Heart left ventricle (tissue), 13 donors: ENCODE results near the gene PPP1R12B.

Experiments
- CTCF ChIP-seq, 12 donors: fragments of 200-600 bp; sonication (generic) in 4 of 12; IDR thresholded peaks; one replicate each; pipeline versions ENCODE4 v1.5.0 to v1.8.0; 2018 to 2022; ENCODE audit warnings: antibody characterized with exemption in 12 of 12, mild to moderate bottlenecking in 5 of 12
- POLR2A ChIP-seq, 2 donors: fragments of 450-650 bp; IDR thresholded peaks; one replicate each; pipeline ENCODE4 v1.6.1; 2017; ENCODE audit warnings: antibody characterized with exemption in 2 of 2, mild to moderate bottlenecking in 2 of 2, moderate library complexity in 2 of 2
- donor health status: ischemic (EF 13 %, LVEDD 7.1; RV severe dilation, severe dysfunction).
- donor health status: DM: no; HTN: yes; CAD: no.
- donor health status: DM: no; HTN: no; CAD: no.
- donor health status: ischemic (EF 25% LVEDD 6.9; RV normal size, moderate dysfunction).
- donor health status: ischemic (EF 25% LVEDD 5.7; RV mildly dilated, moderate dysfunction).
- donor health status: ischemic (EF 35%, LVEDD 5.7; RV mildly dilated, moderate dysfunction).
- donor health status: nonischemic (EF 11% LVEDD 7.7; RV severe dilation, severe dysfunction).
- donor health status: DM: yes; HTN: yes; CAD: no.
- donor health status: PGD.
- donor health status: ischemic (EF 29% LVEDD 5.4; RV normal size, mild dysfunction).
- donor health status: nonischemic (EF 23%, LVEDD 6.1; RV moderate dilation, normal function).

- TF ChIP-seq POLR2A (IDR thresholded peaks at IDR 0.05) (no peak), CTCF (IDR thresholded peaks at IDR 0.05) (no peak)
Measured at GRCh38 chr1:202320081-202320405, 28.5 kb upstream of the PPP1R12B start.
